GM23338 (cell line): ENCODE data around the gene DAPK1. TPM values are rescaled to one million over a fixed set of nuclear protein-coding genes. Genes with fewer than 3 reads are reported as not detected.

ENCODE experiments used
- ATAC-seq: fragments of 200-7000 bp; cut with Tn5 transposase; 3 replicates; pipeline ENCODE4 v1.9.1; 2020
- DNase-seq: peaks from one replicate; pipeline ENCODE4 v3.0.0-alpha.2; 2015; ENCODE audit warnings: low spot score
- H2AFZ ChIP-seq: fragments of 200-600 bp; sonication (generic); 2 replicates; pipeline ENCODE4 v1.8.0; 2016; ENCODE audit warnings: antibody characterized with exemption, mild to moderate bottlenecking, moderate library complexity
- H3F3A ChIP-seq: fragments of 200-600 bp; sonication (generic); replicated peaks from 2 replicates; pipeline ENCODE4 v1.8.0; 2017; ENCODE audit warnings: antibody characterized with exemption, mixed run types, low read depth
- H3K27ac ChIP-seq: fragments of 200-600 bp; sonication (generic); 2 replicates; pipeline ENCODE4 v1.6.1; 2016; ENCODE audit warnings: low read depth
- H3K27me3 ChIP-seq: fragments of 200-600 bp; sonication (generic); 2 replicates; pipeline ENCODE4 v1.8.0; 2016; ENCODE audit warnings: mild to moderate bottlenecking, mixed run types, moderate library complexity; ENCODE audit not compliant: insufficient read depth
- H3K36me3 ChIP-seq: fragments of 200-600 bp; sonication (generic); 2 replicates; pipeline ENCODE4 v1.8.0; 2016; ENCODE audit warnings: mild to moderate bottlenecking; ENCODE audit not compliant: insufficient read depth
- H3K4me1 ChIP-seq: fragments of 200-600 bp; sonication (generic); 2 replicates; pipeline ENCODE4 v1.8.0; 2016; ENCODE audit warnings: mild to moderate bottlenecking, moderate library complexity; ENCODE audit not compliant: insufficient read depth
- H3K4me2 ChIP-seq: fragments of 200-600 bp; sonication (generic); 2 replicates; pipeline ENCODE4 v1.7.1; 2017; ENCODE audit warnings: mixed run types
- H3K4me3 ChIP-seq: fragments of 200-600 bp; sonication (generic); 2 replicates; pipeline ENCODE4 v1.6.1; 2016; ENCODE audit warnings: mixed run types
- H3K79me2 ChIP-seq: fragments of 200-600 bp; sonication (generic); replicated peaks from 2 replicates; pipeline ENCODE4 v1.8.0; 2017; ENCODE audit warnings: mild to moderate bottlenecking; ENCODE audit not compliant: insufficient read depth
- H3K9me2 ChIP-seq: fragments of 200-600 bp; sonication (generic); 2 replicates; pipeline ENCODE4 v1.8.0; 2017; ENCODE audit not compliant: insufficient read depth
- H4K20me1 ChIP-seq: fragments of 200-600 bp; sonication (generic); replicated peaks from 2 replicates; pipeline ENCODE4 v1.8.0; 2017; ENCODE audit warnings: mild to moderate bottlenecking; ENCODE audit not compliant: insufficient read depth
- H3K27ac Mint-ChIP-seq: 2 replicates; pipeline ENCODE4 v1.8.0; 2020; ENCODE audit warnings: inconsistent platforms, mild to moderate bottlenecking, moderate library complexity, mixed read lengths
- H3K27me3 Mint-ChIP-seq: 3 replicates; pipeline ENCODE4 v1.8.0; 2022; ENCODE audit warnings: low read depth, mild to moderate bottlenecking, moderate library complexity, mixed read lengths, inconsistent platforms; ENCODE audit not compliant: insufficient read depth, poor library complexity
- H3K36me3 Mint-ChIP-seq: 3 replicates; pipeline ENCODE4 v1.8.0; 2021; ENCODE audit warnings: low read depth, mild to moderate bottlenecking, inconsistent platforms, moderate library complexity, mixed read lengths
- H3K4me1 Mint-ChIP-seq: 3 replicates; pipeline ENCODE4 v1.8.0; 2020; ENCODE audit warnings: mild to moderate bottlenecking, inconsistent platforms, mixed read lengths
- H3K4me3 Mint-ChIP-seq: 3 replicates; pipeline ENCODE4 v1.8.0; 2021; ENCODE audit warnings: moderate library complexity, mild to moderate bottlenecking, inconsistent platforms, mixed read lengths
- H3K9me3 Mint-ChIP-seq: 3 replicates; pipeline ENCODE4 v1.8.0; 2020; ENCODE audit warnings: moderate library complexity, mild to moderate bottlenecking, inconsistent platforms, mixed read lengths
- EZH2 ChIP-seq: fragments of 200-600 bp; sonication (generic); IDR thresholded peaks from one replicate; pipeline ENCODE4 v1.8.0; 2017; ENCODE audit warnings: antibody characterized with exemption, mild to moderate bottlenecking, low read depth; ENCODE audit not compliant: unreplicated experiment
- EZH2phosphoT487 ChIP-seq: fragments of 200-600 bp; sonication (generic); IDR thresholded peaks from one replicate; pipeline ENCODE4 v1.8.1; 2018; ENCODE audit warnings: antibody characterized with exemption; ENCODE audit not compliant: unreplicated experiment
- JUNB ChIP-seq: IDR thresholded peaks from one replicate; pipeline ENCODE4 v1.6.1; 2016; ENCODE audit warnings: antibody characterized with exemption; ENCODE audit not compliant: unreplicated experiment
- POLR2AphosphoS5 ChIP-seq: IDR thresholded peaks from 2 replicates; pipeline ENCODE4 v1.6.1; 2016; ENCODE audit warnings: antibody characterized with exemption, low read depth
- STAT1 ChIP-seq: IDR thresholded peaks from one replicate; pipeline ENCODE4 v1.6.1; 2016; ENCODE audit warnings: antibody characterized with exemption; ENCODE audit not compliant: unreplicated experiment
- polyA plus RNA-seq: library from polyadenylated mRNA; unstranded; fragments of >200 nt; fragmentation: Nextera tagmentation; extraction: Ambion mirVana; gene quantifications from 2 replicates; pipeline ENCODE4 v1.2.1, GENCODE V29; 2016
- total RNA-seq: library from RNA; depleted of rRNA; stranded (reverse); fragments of >200 nt; shearing (Covaris generic); gene quantifications from 2 replicates; pipeline ENCODE4 v1.2.3, GENCODE V29; 2014
- TF ChIP-seq, protein P1 (sequence below): IDR thresholded peaks from 2 replicates; pipeline ENCODE4 v1.6.1; 2016; ENCODE audit warnings: antibody characterized with exemption
- TF ChIP-seq, protein P2 (sequence below): fragments of 250-450 bp; sonication (Bioruptor Pico); IDR thresholded peaks from 2 replicates; pipeline ENCODE4 v1.5.0; 2020; ENCODE audit warnings: mild to moderate bottlenecking, moderate library complexity

Gene DAPK1
- total and polyA plus RNA-seq, 2 experiments from 2014 or later = 37.0 to 134 TPM

DNA sequence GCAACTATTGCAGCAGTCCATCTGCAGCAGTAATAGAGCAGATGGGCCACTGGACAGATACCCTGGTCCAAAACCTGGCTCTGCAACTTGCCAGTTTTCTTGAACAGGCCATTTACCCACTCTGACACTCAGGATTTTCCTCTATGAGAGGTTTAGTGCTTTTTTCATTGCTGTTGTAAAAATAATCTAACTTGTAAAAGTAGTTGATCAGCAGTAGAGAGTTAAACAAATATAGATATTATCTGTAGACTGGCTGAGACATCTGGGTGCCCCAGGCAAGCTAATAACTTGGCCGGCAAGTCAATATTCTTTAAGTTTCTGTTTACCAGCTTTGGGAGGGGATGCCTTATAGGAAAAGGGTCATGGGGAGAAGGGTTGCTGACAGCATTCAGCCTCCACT, 4.1 kb downstream of the DAPK1 start:
- Histone ChIP-seq H3K27ac (no peak overlapping the region), H3K9me2 (no peaks in the 10 kb centered on the region), H3K4me1 (peaks cover 36% of the 10 kb centered on the region), H3K79me2 (peaks cover 100% of the 10 kb centered on the region), H3F3A (0 out of 2 replicates have a peak, but pooled peaks cover 3% of the 10 kb centered on the region), H3K36me3 (no peaks in the 10 kb centered on the region), H3K27me3 (peaks cover 2% of the 10 kb centered on the region; the same call in 1 of the 2 replicates), H2AFZ (no peak overlapping the region), H4K20me1 (peaks cover 36% of the 10 kb centered on the region), H3K4me2 (peak overlapping the region; percentile 91; the same call in 1 of the 2 replicates), H3K4me3 (no peak overlapping the region)
- TF ChIP-seq JUNB (no peak), EZH2phosphoT487 (no peak), STAT1 (no peak), POLR2AphosphoS5 (no peak), EZH2 (no peak)
- TF ChIP-seq, protein P1, sequence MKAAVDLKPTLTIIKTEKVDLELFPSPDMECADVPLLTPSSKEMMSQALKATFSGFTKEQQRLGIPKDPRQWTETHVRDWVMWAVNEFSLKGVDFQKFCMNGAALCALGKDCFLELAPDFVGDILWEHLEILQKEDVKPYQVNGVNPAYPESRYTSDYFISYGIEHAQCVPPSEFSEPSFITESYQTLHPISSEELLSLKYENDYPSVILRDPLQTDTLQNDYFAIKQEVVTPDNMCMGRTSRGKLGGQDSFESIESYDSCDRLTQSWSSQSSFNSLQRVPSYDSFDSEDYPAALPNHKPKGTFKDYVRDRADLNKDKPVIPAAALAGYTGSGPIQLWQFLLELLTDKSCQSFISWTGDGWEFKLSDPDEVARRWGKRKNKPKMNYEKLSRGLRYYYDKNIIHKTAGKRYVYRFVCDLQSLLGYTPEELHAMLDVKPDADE = no peak
- TF ChIP-seq, protein P2, sequence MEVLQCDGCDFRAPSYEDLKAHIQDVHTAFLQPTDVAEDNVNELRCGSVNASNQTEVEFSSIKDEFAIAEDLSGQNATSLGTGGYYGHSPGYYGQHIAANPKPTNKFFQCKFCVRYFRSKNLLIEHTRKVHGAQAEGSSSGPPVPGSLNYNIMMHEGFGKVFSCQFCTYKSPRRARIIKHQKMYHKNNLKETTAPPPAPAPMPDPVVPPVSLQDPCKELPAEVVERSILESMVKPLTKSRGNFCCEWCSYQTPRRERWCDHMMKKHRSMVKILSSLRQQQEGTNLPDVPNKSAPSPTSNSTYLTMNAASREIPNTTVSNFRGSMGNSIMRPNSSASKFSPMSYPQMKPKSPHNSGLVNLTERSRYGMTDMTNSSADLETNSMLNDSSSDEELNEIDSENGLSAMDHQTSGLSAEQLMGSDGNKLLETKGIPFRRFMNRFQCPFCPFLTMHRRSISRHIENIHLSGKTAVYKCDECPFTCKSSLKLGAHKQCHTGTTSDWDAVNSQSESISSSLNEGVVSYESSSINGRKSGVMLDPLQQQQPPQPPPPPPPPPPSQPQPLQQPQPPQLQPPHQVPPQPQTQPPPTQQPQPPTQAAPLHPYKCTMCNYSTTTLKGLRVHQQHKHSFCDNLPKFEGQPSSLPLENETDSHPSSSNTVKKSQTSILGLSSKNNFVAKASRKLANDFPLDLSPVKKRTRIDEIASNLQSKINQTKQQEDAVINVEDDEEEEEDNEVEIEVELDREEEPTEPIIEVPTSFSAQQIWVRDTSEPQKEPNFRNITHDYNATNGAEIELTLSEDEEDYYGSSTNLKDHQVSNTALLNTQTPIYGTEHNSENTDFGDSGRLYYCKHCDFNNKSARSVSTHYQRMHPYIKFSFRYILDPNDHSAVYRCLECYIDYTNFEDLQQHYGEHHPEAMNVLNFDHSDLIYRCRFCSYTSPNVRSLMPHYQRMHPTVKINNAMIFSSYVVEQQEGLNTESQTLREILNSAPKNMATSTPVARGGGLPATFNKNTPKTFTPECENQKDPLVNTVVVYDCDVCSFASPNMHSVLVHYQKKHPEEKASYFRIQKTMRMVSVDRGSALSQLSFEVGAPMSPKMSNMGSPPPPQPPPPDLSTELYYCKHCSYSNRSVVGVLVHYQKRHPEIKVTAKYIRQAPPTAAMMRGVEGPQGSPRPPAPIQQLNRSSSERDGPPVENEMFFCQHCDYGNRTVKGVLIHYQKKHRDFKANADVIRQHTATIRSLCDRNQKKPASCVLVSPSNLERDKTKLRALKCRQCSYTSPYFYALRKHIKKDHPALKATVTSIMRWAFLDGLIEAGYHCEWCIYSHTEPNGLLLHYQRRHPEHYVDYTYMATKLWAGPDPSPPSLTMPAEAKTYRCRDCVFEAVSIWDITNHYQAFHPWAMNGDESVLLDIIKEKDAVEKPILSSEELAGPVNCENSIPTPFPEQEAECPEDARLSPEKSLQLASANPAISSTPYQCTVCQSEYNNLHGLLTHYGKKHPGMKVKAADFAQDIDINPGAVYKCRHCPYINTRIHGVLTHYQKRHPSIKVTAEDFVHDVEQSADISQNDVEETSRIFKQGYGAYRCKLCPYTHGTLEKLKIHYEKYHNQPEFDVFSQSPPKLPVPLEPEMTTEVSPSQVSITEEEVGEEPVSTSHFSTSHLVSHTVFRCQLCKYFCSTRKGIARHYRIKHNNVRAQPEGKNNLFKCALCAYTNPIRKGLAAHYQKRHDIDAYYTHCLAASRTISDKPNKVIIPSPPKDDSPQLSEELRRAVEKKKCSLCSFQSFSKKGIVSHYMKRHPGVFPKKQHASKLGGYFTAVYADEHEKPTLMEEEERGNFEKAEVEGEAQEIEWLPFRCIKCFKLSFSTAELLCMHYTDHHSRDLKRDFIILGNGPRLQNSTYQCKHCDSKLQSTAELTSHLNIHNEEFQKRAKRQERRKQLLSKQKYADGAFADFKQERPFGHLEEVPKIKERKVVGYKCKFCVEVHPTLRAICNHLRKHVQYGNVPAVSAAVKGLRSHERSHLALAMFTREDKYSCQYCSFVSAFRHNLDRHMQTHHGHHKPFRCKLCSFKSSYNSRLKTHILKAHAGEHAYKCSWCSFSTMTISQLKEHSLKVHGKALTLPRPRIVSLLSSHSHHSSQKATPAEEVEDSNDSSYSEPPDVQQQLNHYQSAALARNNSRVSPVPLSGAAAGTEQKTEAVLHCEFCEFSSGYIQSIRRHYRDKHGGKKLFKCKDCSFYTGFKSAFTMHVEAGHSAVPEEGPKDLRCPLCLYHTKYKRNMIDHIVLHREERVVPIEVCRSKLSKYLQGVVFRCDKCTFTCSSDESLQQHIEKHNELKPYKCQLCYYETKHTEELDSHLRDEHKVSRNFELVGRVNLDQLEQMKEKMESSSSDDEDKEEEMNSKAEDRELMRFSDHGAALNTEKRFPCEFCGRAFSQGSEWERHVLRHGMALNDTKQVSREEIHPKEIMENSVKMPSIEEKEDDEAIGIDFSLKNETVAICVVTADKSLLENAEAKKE (CRISPR knock-in tag) = no peak
- ATAC-seq (no peak), DNase-seq (no peak)
- Mint-ChIP-seq H3K27me3 (no peaks in the 10 kb centered on the region), H3K9me3 (no peaks in the 10 kb centered on the region; the same call in 2 of the 3 replicates), H3K36me3 (peaks cover 51% of the 10 kb centered on the region), H3K27ac (no peak overlapping the region), H3K4me3 (no peak overlapping the region), H3K4me1 (peaks cover 33% of the 10 kb centered on the region)
